ENCODE measurements around the gene LILRA1.
"Not testable (repeated sequence)": the region's sequence is repeated elsewhere in the genome, so short reads cannot be mapped to it uniquely, and the experiment has no call there.

The LILRA1 gene

GRCh38 chr19:54577334-54577733 is 16.1 kb upstream of the LILRA1 start:
- DNase-seq: no peak

GRCh38 chr19:54578268-54578667 is 15.2 kb upstream of the LILRA1 start:
- not testable (repeated sequence) for DNase-seq

GRCh38 chr19:54586397-54586796 is 7.0 kb upstream of the LILRA1 start:
- no peak for DNase-seq

- no peak for DNase-seq
Observed at GRCh38 chr19:54587026-54587425, 6.4 kb upstream of the LILRA1 start.

- DNase-seq: peak; percentile 61 to 65 (median 64)
Observed at GRCh38 chr19:54593931-54594626, 647 bp downstream of the LILRA1 start.

GRCh38 chr19:54594737-54595136 is 1.3 kb downstream of the LILRA1 start:
- DNase-seq: no peak

GRCh38 chr19:54595680-54596436 is 2.4 kb downstream of the LILRA1 start:
- DNase-seq: not testable (repeated sequence)

- DNase-seq: peak; percentile 42 to 62 (median 57)
Observed at GRCh38 chr19:54600212-54600611, 6.8 kb downstream of the LILRA1 start.

GRCh38 chr19:54606230-54606629 is 12.8 kb downstream of the LILRA1 start:
- peak; percentile 64 to 89 (median 76) for DNase-seq

GRCh38 chr19:54606891-54607784 is 13.7 kb downstream of the LILRA1 start:
- DNase-seq: peak; percentile 92 to 96 (median 94)

- DNase-seq: no peak
Observed at GRCh38 chr19:54607785-54608150, 14.3 kb downstream of the LILRA1 start.

- DNase-seq: no peak
Observed at GRCh38 chr19:54608205-54608604, 14.8 kb downstream of the LILRA1 start.

- peak; percentile 65 to 71 (median 70) for DNase-seq
Observed at GRCh38 chr19:54608792-54609191, 15.4 kb downstream of the LILRA1 start.

- DNase-seq: no peak
Observed at GRCh38 chr19:54609356-54609791, 15.9 kb downstream of the LILRA1 start.

GRCh38 chr19:54612428-54612827 is 19.0 kb downstream of the LILRA1 start:
- DNase-seq: peak; percentile 52 to 92 (median 84)

- peak in 2 of 3 donors; percentile 27 to 32 for DNase-seq
Observed at GRCh38 chr19:54614726-54615125, 21.3 kb downstream of the LILRA1 start.

GRCh38 chr19:54616057-54616456 is 22.6 kb downstream of the LILRA1 start:
- no peak for DNase-seq

GRCh38 chr19:54616821-54617560 is 23.6 kb downstream of the LILRA1 start:
- DNase-seq: peak; percentile 47 to 67 (median 60)

GRCh38 chr19:54620464-54620863 is 27.0 kb downstream of the LILRA1 start:
- DNase-seq: no peak

- peak in 1 of 3 donors; percentile 45 for DNase-seq
Observed at GRCh38 chr19:54622431-54622830, 29.0 kb downstream of the LILRA1 start.

GRCh38 chr19:54624234-54624633 is 30.8 kb downstream of the LILRA1 start:
- not testable (repeated sequence) for DNase-seq

Data from suppressor macrophage treated with lipopolysaccharide for 1 hour (primary cell).